ENCODE data around the gene SNRNP27. TPM values are rescaled to one million over a fixed set of nuclear protein-coding genes. Genes with fewer than 3 reads are reported as not detected.

SNRNP27 gene
- total and polyA plus RNA-seq, 2 experiments from 2014 or later: 86.7 to 113 TPM

DNA sequence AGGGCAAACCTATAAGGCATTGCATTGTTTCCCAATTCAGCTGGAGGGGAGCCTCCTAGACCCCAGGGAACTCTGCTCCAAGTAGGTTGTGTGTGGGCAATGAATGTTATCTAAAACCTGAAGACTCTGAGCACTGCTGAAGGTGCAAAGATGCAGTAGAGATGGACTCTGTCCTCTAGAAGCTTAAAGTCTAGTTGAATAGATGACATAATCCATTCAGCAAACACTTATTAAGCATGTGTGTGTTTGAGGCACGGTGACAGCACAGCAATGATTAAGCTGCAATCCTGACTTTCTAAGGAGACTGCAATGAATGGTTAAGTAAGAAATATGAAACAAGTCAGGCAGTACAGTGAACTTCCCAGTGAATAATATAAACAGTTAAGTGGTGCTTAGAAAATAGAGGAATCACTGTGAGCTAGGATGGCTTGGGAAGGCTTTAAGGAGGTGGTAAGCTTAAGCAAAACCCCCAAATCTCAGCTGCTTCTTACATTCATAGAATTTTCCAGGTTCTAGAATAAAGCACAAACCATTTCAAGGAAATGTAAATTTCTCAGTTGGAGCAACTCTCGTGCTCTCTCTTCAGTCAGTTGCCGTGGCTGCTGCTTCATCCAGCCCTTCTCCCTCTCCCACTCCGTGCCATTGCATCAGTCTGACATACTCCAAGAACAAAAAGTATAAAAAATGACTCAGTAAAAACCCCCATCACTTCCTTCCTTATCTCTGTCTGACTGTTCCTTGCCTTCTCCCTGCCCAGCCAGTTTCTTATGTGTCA is 40.3 kb downstream of the SNRNP27 start:
- no peaks in the 10 kb centered on the region for H3K27me3 ChIP-seq
- H3K36me3 ChIP-seq: peaks cover 12% of the 10 kb centered on the region
- H3K27ac ChIP-seq: no peak overlapping the region
- peak in 1 of 2 donors; percentile 95 for DNase-seq (ENCODE audit: low read depth in 1 of 2, low spot score in 1 of 2)
- TF ChIP-seq, protein P1, sequence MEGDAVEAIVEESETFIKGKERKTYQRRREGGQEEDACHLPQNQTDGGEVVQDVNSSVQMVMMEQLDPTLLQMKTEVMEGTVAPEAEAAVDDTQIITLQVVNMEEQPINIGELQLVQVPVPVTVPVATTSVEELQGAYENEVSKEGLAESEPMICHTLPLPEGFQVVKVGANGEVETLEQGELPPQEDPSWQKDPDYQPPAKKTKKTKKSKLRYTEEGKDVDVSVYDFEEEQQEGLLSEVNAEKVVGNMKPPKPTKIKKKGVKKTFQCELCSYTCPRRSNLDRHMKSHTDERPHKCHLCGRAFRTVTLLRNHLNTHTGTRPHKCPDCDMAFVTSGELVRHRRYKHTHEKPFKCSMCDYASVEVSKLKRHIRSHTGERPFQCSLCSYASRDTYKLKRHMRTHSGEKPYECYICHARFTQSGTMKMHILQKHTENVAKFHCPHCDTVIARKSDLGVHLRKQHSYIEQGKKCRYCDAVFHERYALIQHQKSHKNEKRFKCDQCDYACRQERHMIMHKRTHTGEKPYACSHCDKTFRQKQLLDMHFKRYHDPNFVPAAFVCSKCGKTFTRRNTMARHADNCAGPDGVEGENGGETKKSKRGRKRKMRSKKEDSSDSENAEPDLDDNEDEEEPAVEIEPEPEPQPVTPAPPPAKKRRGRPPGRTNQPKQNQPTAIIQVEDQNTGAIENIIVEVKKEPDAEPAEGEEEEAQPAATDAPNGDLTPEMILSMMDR (IDR thresholded peaks at IDR 0.05; ENCODE audit: low read depth, low read length): no peak
- H3K4me3 ChIP-seq: no peak overlapping the region
- no peaks in the 10 kb centered on the region for H3K9me3 ChIP-seq (ENCODE audit: low read depth)
- no peaks in the 10 kb centered on the region for H3K4me1 ChIP-seq (ENCODE audit: low read depth)

DNA sequence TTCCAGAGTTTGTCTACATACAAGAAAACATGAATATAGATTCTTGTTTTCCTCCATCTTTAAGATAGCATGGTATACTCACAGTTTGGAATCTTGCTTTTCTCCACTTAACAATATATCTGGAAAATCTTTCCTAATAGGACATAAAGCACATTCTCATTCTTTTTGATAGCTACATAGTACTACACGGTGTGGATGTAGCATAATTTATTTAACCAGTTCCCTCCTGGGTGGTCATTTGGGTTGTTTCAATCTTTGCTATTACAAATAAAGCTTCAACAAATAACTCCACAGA is 40.8 kb downstream of the SNRNP27 start:
- Histone ChIP-seq H3K4me3 (no peak overlapping the region), H3K4me1 (ENCODE audit: low read depth) (no peaks in the 10 kb centered on the region), H3K27me3 (no peaks in the 10 kb centered on the region), H3K27ac (no peak overlapping the region), H3K36me3 (peaks cover 14% of the 10 kb centered on the region), H3K9me3 (ENCODE audit: low read depth) (no peaks in the 10 kb centered on the region)
- TF ChIP-seq, protein P1 (IDR thresholded peaks at IDR 0.05; ENCODE audit: low read depth, low read length): no peak
- DNase-seq (ENCODE audit: low read depth in 1 of 2, low spot score in 1 of 2): no peak

DNA sequence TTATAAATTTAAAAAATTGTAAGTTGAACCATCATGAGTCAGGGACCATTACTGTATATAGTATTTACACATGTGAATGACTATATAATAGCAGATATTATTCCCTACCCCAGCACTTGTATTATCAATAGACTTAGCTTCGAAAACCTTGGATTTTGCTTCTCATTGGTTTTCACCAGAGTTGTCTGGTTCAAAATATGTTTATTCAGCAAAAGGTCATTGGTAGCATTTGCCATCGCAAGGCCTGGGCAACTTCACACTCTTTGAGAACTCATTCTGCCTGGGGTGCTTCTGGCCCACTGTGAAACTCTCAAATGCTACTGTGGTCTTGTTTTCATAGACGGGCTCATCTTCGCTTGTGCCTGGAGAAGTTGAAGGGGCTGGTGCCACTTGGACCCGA is 41.3 kb downstream of the SNRNP27 start:
- H3K4me1 ChIP-seq (ENCODE audit: low read depth): no peaks in the 10 kb centered on the region
- DNase-seq (ENCODE audit: low read depth in 1 of 2, low spot score in 1 of 2): no peak
- H3K27me3 ChIP-seq: no peaks in the 10 kb centered on the region
- peaks cover 14% of the 10 kb centered on the region for H3K36me3 ChIP-seq
- no peaks in the 10 kb centered on the region for H3K9me3 ChIP-seq (ENCODE audit: low read depth)
- no peak overlapping the region for H3K4me3 ChIP-seq
- TF ChIP-seq, protein P1 (IDR thresholded peaks at IDR 0.05; ENCODE audit: low read depth, low read length): no peak
- H3K27ac ChIP-seq: no peak overlapping the region

DNA sequence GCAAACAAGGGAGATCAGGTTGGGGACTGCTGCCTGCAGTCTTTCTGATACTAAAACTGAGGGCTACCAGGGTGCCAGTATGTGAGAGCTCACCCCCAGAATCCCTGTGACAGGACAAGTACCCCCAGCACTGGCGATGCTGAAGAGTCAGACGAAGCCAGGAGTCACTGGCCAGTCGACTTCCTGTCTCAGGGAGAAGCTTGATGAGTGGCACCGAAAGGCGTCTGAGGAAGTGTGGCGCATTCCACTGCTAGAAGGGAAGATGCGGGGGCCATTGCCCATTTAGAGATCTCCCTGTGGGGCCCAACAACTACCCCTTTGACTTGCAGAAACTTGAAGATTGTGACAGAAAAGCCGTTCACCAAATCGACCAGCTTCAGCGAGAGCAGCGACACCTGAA is 43.1 kb downstream of the SNRNP27 start:
- TF ChIP-seq, protein P1 (IDR thresholded peaks at IDR 0.05; ENCODE audit: low read depth, low read length): no peak
- Histone ChIP-seq H3K4me3 (no peak overlapping the region), H3K27ac (no peak overlapping the region), H3K36me3 (peaks cover 14% of the 10 kb centered on the region), H3K4me1 (ENCODE audit: low read depth) (no peaks in the 10 kb centered on the region), H3K9me3 (ENCODE audit: low read depth) (no peaks in the 10 kb centered on the region), H3K27me3 (no peaks in the 10 kb centered on the region)
- DNase-seq (ENCODE audit: low read depth in 1 of 2, low spot score in 1 of 2): no peak

DNA sequence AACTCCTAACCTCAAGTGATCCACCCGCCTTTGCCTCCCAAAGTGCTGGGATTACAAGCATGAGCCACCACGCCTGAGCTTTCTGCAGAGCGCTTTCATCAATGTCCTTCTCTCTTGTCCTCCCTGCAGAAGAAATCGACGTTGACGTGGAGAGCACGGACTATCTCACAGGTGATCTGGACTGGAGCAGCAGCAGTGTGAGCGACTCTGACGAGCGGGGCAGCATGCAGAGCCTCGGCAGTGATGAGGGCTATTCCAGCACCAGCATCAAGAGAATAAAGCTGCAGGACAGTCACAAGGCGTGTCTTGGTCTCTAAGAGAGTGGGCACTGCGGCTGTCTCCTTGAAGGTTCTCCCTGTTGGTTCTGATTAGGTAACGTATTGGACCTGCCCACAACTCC is 44.2 kb downstream of the SNRNP27 start:
- DNase-seq (ENCODE audit: low read depth in 1 of 2, low spot score in 1 of 2): no peak
- TF ChIP-seq, protein P1 (IDR thresholded peaks at IDR 0.05; ENCODE audit: low read depth, low read length): no peak
- Histone ChIP-seq H3K27me3 (no peaks in the 10 kb centered on the region), H3K27ac (no peak overlapping the region), H3K4me3 (no peak overlapping the region), H3K9me3 (ENCODE audit: low read depth) (no peaks in the 10 kb centered on the region), H3K4me1 (ENCODE audit: low read depth) (no peaks in the 10 kb centered on the region), H3K36me3 (peaks cover 14% of the 10 kb centered on the region)

Data from cardiac muscle cell (in vitro differentiated cells and primary cell).